Fibroblast of peridontal ligament (primary cell): Measurements from ENCODE around the gene ITGA1.
"Not testable (repeated sequence)": the region's sequence is repeated elsewhere in the genome, so short reads cannot be mapped to it uniquely, and the experiment has no call there.

Source experiments
- DNase-seq: peaks from one replicate; pipeline ENCODE4 v3.0.0-alpha.2; 2010; ENCODE audit errors: extremely low read depth

Gene ITGA1

DNA sequence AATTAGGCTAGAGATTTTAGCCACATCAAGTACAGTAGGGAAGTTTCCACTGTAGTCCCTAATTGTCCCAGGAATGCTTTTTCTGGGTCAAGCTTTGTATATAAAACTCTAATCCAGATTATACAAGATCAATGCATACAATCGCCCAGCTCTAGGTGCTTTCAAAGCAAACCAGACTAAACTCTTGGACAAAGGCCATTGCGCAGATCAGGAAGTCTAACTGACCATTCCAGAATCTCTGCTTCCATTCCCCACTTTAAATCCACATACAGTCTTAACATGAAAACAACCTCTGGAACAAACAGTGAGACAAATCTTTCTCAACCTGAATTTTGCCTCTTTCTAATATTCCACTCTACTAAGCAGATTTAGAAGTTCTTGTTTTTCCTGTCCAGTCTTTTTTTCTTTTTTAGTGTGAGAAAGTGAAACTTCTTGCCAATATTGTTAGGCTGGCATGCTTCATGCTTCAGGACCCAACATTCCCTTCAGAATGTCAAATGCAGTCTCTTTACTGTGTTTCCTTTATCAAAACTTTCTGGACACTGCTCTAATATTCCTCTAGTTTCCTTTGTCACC, 76.1 kb downstream of the ITGA1 start:
- DNase-seq = peak; percentile 34

DNA sequence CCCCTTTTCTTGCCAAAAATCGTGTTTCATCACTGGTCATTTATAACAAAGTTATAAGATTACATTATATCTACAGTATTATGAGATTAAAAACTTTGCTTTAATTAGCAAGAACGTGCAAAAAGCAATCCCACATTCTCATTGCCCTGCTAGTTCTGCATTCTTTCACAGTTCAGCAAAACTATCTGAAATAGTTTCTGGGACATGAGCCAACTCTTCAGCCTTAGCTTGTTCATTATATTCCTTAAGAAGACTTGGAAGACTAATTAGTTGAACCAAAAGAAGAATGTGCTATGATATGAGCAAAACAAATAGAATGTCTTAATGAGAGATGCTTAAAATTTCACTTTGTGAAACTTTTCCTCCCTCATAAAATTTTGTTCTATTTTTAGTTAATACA, 76.7 kb downstream of the ITGA1 start:
- DNase-seq = peak; percentile 78

DNA sequence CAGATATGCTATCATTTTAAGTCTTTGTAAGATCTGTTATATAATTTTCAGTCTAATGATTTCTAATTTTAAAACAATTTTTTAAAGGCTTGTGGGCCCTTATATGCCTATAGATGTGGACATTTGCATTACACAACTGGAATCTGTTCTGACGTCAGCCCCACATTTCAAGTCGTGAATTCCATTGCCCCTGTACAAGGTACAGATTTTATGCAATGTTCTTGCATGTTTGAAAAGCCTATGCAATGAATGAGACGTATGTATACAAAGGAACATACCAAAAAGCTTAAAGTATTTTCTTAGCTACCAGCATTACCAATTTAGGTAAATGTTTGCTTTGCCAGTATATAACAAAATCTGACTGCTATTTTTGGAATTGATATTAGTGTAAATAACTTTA, 77.2 kb downstream of the ITGA1 start:
- no peak for DNase-seq

GRCh38 chr5:52865991-52866390, 78.3 kb downstream of the ITGA1 start:
- not testable (repeated sequence) for DNase-seq

DNA sequence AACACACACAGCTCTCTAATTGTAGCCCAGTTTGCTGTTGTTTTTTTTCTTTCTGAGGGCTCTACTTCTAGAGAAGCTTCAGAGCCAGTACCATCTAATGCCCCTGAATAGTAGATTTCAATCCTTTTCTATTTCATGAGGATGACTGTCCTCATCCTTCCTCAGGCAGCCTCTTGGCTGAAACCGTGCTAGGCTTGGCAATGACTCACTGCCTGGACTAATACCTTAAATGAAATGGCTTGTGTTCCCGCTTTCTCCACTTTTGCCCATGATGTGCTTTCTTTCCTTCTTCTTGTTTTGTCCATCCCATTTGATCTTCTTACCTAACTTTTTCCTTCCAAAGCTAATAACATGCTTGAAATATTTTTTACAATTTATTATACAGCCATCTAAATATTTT, 80.1 kb downstream of the ITGA1 start:
- DNase-seq = no peak

DNA sequence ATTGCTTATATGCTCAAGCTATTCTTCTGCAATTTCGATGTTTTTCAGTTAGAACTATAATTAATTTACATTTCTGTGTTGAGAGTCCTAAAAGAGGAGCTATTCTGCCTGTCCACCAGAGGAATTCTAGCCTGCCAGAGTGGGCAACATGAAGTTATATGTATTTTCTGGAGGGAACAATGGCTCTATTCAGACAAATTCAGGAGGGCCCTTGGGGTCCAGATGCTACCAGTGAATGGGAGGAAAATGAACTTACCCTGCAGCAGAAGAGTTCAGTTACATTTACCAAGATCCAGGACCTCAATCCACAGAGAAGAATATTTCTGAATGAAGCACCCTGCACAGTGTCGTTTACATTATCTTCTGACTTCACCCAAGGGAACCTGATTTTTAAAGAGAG, 80.7 kb downstream of the ITGA1 start:
- no peak for DNase-seq

DNA sequence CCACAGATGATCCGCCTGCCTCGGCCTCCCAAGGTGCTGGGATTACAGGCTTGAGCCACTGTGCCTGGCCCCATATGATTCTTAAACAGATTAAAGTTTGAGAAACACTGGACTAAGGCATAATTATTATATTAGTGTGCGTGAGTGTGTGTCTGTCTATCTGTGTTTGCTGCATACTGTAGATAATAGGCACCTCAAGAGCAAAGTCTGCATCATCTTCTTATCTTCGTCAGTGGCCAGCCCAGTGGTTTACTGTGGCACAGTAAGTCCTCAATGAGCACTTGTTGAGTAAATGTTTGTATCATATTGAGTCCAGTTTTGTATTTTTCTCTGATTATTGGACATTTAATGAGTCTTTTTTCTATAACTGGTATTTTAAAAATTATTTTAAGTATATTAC, 81.7 kb downstream of the ITGA1 start:
- DNase-seq = no peak

GRCh38 chr5:52870448-52870847, 82.7 kb downstream of the ITGA1 start:
- DNase-seq = peak; percentile 59

GRCh38 chr5:52875827-52876226, 88.1 kb downstream of the ITGA1 start:
- DNase-seq = no peak

DNA sequence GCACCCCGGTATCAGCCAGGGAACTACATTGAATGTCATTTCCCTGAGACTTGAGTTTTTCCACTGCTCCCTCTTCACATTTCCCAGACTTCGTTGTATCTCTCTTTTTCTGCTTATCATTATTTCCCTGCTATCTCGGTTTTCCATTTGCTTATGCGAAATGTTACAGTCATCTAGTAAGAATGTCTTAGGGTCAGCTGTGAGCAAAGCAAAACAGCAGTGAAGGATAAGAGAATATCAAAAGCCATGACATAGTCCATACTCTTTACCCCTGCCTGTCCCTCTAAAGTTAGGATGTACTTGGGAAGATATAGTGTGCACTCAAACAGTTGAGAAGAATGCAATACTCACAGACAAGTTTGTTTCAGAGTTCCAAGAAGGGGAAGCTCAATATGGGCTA, 88.7 kb downstream of the ITGA1 start:
- no peak for DNase-seq

DNA sequence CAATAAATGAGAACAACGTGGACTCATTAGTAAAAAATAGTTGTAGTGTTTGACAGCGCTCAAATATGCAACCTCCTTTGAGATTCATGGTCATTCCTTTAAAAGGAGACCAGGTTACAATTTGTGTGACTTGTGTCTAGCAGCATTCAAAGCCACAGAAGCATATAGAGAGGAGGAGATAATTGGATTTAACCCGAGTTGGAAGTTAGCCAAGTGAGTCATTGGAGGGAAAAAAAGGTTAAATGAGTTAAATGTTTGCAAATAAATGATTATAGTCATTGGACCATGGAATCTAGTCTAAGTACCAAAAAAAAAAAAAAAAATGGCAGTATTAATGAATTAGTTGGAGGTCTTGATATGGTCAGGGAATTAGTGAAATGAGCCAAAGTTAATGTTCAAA, 90.9 kb downstream of the ITGA1 start:
- no peak for DNase-seq

DNA sequence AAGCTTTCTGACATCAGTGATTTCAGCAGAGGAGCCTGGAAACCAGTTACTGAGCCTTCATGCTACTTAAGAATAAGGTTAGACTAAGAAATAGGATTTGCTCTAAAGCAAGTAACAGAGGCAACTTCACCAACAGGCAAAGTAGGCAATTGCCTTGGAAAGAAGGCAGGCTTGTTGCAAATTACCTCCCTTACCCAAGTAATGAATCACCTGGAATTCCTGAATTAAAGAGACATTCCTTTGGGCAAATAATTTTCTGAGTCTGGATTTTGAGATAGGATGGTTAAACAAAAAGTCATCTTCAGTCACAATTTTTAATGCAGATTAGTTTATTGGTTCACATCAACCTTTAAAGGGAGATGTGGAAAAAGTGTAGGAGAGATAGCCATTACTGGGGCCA, 92.8 kb downstream of the ITGA1 start:
- DNase-seq = no peak

DNA sequence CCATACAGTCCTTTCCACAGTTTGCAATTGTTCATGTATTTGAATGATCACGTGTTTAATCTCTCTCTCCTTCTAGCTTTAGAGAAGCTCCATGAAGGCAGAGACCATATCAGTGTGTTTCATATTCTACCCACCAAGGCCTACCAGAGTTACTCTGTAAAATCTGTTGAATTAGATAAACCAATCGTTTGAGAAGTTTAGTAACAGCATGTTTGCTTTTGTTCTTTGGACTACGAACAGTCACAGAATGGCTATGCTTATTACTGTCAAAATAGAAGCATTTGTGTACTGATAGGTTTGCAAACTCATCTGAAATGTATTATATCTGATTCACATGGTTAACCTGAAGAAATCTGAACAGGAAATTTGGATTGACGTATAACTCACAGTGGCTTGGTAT, 93.8 kb downstream of the ITGA1 start:
- no peak for DNase-seq

- DNase-seq = no peak
Observed at GRCh38 chr5:52883110-52883509, 95.4 kb downstream of the ITGA1 start.

GRCh38 chr5:52884453-52884852, 96.7 kb downstream of the ITGA1 start:
- DNase-seq = no peak

GRCh38 chr5:52885614-52886013, 97.9 kb downstream of the ITGA1 start:
- peak; percentile 21 for DNase-seq

- peak; percentile 22 for DNase-seq
Observed at GRCh38 chr5:52886206-52886605, 98.5 kb downstream of the ITGA1 start.

GRCh38 chr5:52887066-52887465, 99.3 kb downstream of the ITGA1 start:
- DNase-seq = no peak

DNA sequence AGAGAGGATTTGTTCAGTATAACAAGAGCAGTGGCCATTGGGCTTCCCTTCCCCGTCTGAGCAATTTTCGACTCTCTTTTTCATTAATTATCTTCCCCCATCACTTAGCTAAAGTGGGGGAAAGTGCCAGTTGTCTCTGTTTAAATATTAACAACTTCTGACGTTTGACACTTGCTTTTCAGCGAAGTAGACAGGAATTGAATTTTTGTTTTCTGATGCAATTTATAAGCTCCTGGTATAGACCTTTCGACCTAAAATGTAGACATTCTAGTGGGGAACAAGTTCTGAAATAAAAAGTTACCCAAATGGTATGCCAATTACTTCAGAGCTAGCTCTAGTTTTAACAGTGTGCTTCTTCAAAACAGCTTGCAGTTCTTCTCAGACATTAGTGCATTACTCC, 100.6 kb downstream of the ITGA1 start:
- DNase-seq = no peak

DNA sequence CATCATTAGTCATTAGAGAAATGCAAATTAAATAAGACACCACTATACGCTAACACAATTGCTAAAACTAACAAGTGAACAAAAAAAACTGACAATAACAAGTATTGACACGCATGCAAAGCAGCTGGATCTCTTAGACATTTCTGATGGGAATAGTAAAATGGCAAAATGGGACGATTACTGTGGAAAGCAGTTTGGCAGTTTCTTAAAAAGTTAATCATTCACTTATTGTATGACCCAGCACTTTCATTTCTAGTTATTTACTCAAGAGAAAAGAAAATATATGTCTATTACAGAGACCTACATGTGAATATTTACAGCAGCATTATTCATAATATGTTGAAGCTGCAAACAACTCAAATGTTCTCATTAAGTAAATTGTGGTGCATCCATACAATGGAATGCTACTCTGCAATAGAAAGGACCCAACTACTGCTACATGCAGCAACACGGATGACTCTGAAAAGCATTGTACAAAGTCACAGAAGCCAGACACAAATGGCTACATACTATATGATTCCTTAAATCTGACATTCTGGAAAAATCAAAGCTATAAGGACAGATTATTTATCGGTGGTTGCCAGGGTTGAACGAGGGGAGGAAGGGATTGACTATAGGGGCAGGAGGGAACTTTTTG, 104.6 kb downstream of the ITGA1 start:
- DNase-seq = no peak

GRCh38 chr5:52893105-52893504, 105.4 kb downstream of the ITGA1 start:
- peak; percentile 87 for DNase-seq

- no peak for DNase-seq
Observed at GRCh38 chr5:52893863-52894262, 106.1 kb downstream of the ITGA1 start.

DNA sequence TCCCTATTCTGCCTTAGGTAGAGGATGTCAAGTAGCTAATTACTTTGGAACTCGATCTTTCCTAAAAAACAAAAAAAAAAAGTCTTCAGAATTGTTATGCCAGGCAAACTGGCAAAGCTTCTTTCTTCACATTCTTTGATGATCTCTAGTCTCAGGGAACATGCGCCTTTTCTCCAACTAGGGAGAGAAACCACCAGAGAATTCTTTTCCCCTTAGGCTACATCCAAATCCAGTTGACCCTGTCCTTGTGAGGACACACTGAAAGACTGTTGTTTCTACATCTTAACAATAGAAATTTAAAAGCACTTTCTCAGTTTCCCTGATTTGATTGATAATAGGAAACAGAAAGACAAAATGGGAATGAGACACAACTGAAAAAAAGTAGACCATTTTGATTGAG, 106.7 kb downstream of the ITGA1 start:
- no peak for DNase-seq

GRCh38 chr5:52895075-52895474, 107.4 kb downstream of the ITGA1 start:
- DNase-seq = peak; percentile 29
